Dermis blood vessel endothelial cell (primary cell): ENCODE measurements around the gene SELENOM. TPM values are rescaled to one million over a fixed set of nuclear protein-coding genes. Genes with fewer than 3 reads are reported as not detected.

Source experiments
- DNase-seq: peaks from one replicate; pipeline ENCODE4 v3.0.0; 2010
- total RNA-seq: library from RNA; depleted of rRNA; stranded (reverse); fragments of >200 nt; gene quantifications from 2 replicates; pipeline ENCODE4 v1.2.3, GENCODE V29; 2014

SELENOM gene, protein sequence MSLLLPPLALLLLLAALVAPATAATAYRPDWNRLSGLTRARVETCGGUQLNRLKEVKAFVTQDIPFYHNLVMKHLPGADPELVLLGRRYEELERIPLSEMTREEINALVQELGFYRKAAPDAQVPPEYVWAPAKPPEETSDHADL
- total RNA-seq = 18.7 and 33.7 TPM in 2 replicates

DNA sequence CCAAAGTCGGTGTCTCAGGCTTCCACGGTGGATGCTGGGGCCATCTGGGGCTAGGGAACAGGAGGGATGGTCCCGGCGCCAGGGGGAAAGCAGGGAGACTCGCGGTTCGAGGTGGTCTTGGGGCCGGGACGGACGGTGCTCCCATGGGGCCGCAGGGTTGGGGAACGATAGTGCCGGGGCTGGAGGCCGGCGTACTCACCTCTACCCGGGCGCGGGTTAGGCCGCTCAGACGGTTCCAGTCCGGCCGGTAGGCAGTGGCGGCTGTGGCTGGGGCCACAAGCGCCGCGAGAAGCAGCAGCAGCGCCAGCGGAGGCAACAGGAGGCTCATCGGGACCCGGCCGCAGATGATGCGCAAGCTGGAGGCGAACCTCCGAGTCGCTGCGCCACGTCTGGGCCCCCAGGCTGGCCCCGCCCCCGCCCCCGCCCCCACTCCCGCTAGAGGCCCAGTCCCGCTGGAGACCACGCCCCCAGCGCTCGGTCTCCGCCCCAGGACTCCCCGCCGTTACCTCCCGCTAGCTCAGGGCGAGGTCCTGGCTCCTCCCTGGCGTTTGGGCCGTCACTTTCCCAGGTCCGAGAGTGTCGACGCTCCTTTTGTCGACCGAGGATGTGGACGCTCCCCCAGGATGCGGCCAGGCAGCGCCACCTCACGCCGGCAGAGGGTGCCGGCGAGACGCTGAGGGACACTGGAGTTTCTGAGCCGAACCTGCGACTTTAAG is at the start of gene SELENOM:
TSS of gene SELENOM (minus strand) at position 391 of the 716 bp plus-strand sequence. CDS start at position 328, 63 bp downstream.
- peak; percentile 98 for DNase-seq

GRCh38 chr22:31155422-31155821 is 48.1 kb upstream of the SELENOM start:
- peak; percentile 64 for DNase-seq

DNA sequence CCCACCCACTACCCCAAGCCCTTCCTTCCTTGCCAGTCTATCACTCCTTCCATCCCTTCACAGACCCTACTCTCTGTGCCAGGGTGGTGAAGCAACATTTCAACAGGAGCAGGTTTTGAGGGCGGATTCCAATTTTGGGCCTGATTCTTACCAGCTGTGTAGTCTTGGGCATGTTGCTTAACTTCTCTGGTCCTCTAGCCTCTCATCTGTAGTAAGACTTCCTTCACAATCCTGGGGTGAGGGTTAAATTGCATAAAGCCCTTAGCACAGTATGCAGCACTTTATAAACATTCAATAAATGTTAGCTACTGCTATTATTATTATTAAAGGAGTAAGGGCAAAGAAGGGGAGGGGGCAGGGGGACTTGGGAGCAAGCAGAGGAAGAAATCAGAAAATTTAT is 47.6 kb upstream of the SELENOM start:
- no peak for DNase-seq

GRCh38 chr22:31153357-31153756 is 46.0 kb upstream of the SELENOM start:
- DNase-seq = no peak

GRCh38 chr22:31151872-31152271 is 44.5 kb upstream of the SELENOM start:
- DNase-seq = no peak

- DNase-seq = peak; percentile 24
These were observed 43.2 kb upstream of the SELENOM start for GRCh38 chr22:31150615-31151014.

DNA sequence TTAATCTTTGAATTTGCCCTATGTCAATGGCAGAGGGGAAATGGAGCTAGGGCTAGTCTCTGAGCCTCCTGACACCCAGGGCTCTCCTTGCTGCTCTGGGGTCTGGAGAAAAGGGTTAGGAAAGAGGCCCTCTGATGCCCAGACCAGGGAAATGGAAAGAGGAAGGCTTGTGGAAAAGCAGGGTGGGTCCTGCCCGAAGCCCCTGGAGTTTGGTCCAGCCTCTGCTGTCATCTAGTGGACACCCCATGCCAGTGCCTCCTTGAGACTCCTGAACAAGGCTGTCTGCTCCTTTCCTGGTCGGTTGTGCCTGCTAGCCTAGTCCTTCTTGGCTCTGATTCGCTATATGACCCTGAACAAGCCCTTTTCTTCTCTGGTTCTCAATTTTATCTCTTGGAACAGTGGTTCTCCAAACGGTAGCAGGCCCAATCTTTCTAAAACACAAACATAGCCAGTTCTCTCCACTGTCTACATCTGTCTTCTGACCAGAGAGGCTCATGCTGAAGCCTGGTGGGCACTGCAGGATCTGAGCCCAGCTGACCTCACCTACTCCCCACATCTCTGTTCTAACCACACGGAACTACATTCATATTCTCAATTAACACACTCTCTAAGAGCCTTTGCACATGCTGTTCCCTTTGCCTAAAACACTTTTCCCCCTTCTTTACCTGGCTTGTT is 41.7 kb upstream of the SELENOM start:
- DNase-seq = peak; percentile 91

DNA sequence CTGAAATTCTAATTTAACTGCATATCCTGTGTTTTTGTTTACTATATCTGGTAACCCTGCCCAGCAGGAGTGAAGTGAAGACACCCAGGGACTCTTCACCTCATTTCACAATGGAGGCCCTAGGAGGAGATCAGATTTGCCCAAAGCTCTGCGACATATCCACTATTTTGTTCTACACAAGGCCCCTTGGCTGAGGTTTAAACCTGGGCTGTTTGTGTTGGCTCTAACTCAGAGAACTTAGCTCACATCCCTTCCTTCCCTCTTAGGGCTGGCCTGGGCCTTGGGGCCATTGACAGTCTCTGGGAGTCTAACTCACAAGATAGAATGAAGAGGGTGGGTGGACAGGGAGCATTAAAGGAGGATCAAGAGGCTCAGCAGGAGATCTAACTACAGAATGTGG is 41.1 kb upstream of the SELENOM start:
- DNase-seq = peak; percentile 80

DNA sequence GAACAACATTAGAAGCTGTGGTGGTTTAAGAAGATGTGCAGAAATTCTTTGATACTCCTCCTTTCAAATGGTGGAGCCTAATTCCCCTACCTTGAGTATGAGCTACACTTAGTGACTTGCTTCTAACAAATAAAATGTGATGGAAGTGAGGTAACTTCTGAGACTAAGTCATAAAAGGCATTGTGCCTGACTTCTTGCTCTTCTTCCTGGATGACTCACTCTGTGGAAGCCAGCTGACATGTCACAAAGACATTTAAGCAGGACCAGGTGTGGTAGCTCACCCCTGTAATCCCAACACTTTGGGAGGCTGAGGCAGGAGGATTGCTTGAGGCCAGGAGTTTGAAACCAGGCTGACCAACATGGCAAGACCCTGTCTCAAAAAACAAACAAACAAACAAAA is 36.9 kb upstream of the SELENOM start:
- DNase-seq = peak; percentile 38

GRCh38 chr22:31143537-31143936 is 36.2 kb upstream of the SELENOM start:
- DNase-seq = no peak

GRCh38 chr22:31143038-31143437 is 35.7 kb upstream of the SELENOM start:
- DNase-seq = no peak

DNA sequence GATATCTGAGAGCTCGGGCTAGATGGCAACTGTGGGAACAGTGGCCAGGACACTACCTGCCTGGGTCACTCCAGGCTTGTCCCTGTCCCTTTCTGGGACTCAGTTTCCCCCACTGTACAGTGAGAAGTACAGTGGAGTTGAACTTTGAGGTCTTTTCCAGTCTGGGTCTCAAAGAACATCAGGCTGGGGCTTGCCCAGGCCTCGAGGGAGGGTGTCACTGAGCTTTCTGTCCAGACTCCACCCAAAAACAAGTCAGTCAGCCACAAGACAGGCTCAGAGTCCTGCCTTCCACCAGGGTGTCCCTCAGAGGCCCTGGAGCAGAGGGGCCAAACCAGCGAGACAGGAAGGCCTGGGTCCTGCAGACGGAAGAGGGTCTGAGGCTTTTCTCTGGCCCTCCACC is 34.9 kb upstream of the SELENOM start:
- no peak for DNase-seq

- no peak for DNase-seq
These were observed 34.2 kb upstream of the SELENOM start for GRCh38 chr22:31141551-31141950.

- no peak for DNase-seq
These were observed 33.4 kb upstream of the SELENOM start for GRCh38 chr22:31140746-31141145.

DNA sequence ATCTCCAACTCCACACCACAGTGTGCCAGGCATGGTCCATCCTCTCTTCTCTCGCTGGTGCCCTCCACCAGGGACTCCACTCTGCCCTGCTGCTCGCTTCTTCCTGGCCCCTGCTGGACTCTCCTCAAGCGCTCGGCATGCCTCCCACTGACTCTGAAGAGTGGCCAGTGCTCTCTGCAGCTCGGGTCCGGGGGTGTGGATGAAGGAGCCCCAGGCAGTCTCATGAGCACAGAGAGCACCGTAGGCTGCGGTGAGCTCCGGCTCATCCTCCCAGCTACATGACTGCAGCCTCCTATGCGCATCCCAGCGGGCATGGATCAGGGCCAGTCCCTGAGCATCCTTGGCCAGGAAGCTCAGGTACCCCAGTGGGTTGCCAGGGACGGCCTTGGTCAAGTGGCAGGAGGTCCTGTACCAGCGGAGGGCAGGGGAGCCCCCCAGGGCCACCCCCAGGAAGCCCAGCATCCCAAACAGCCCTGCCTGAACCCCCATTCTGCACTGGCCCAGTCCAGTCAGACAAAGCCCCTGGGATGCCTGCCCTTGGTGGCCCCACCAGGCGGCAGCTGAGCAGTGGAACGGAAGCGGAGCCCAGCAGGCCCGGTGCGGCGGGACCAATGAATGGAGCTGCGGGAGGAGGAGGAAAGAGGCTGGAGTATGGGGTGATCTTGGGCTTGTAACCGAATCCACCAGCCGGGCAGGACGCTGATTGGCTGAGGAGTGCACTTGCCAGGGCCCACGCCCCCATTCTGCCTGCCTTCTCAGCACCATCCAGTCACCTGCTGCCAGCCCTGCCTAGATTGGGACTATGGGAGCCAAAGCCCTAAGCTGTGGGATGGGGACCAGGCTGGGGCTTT is 32.7 kb upstream of the SELENOM start, which contains the start of gene PLA2G3:
TSS of gene PLA2G3 (minus strand) at position 643 of the 851 bp plus-strand sequence. CDS start at position 489, 154 bp downstream.
- DNase-seq = peak; percentile 29

DNA sequence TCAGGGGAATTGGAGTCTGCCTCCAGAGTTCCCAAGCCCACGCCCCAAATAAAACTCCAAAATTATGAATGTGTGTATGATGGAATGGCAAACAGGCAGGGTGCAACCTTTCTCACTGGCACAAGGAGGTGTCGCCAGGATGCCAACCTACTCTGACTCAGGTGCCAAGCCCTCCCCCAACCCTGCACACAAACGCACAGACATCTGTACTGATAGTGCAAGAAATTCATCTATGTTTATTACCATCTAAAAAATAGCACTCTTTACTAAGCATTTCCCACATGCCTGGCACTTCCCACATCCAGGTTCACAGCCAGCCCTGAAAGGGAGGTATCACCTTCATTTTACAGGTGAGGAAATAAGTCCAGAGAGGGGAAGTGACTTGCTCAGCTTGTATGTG is 31.7 kb upstream of the SELENOM start:
- no peak for DNase-seq

DNA sequence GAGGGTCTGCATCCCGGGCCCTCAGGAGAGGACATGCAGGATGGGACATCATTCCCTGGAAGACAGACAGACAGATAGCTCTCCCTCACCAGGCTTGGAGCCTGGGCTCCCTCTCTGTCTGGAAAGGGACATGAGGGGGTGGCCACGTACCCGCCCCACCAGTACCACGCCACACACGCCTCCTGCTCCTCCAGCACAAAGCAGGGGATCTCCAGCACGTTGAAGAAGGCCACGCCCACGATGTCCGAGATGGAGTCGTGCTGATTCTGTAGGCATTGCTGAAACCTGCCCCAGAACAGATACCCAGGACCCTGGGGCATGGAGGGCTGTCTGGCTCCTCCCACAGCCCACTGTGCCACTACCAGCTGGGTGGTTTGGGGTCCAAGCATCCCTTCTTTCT is 30.8 kb upstream of the SELENOM start:
- no peak for DNase-seq

GRCh38 chr22:31137721-31138120 is 30.4 kb upstream of the SELENOM start:
- DNase-seq = no peak

GRCh38 chr22:31136711-31137110 is 29.3 kb upstream of the SELENOM start:
- no peak for DNase-seq

- DNase-seq = no peak
These were observed 28.8 kb upstream of the SELENOM start for GRCh38 chr22:31136155-31136554.

- no peak for DNase-seq
These were observed 28.3 kb upstream of the SELENOM start for GRCh38 chr22:31135706-31136105.

DNA sequence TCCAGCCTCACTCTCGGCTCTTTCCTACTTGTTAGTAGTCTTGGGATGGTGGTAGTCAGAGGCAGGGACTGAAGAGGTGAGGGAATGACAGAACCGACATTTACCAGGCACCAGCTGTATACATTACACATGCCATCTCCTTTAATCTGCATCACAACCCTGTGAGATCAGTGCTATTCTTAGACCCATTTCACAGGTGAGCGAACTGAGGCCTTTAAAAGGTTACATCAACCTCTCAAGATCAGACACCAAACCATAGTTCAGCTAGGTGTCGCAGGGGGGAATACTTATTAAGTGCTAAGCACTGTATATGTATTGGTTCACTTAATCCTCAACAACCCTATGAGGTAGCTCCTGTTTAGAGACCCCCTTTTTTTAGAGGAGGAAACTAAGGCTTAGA is 27.3 kb upstream of the SELENOM start:
- DNase-seq = no peak

DNA sequence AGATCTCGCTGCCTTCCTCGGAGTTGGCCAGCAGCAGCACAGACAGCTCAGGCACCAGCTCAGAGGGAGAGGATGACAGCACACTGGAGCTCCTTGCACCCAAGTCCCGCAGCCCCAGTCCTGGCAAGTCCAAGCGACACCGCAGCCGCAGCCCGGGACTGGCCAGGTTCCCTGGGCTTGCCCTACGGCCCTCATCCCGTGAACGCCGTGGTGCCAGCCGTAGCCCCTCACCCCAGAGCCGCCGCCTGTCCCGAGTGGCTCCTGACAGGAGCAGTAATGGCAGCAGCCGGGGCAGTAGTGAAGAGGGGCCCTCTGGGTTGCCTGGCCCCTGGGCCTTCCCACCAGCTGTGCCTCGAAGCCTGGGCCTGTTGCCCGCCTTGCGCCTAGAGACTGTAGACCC is 26.5 kb upstream of the SELENOM start:
- no peak for DNase-seq
